Measurements from ENCODE around the gene MFNG.
"Not testable (repeated sequence)": the region's sequence is repeated elsewhere in the genome, so short reads cannot be mapped to it uniquely, and the experiment has no call there.

Gene MFNG

GRCh38 chr22:37486224-37486845, at the start of gene MFNG:
Gene MFNG (minus strand): TSS chr22:37486384. CDS start chr22:37486177, 207 bp downstream.
- no peak within 1 kb of the TSS for H3K4me3 ChIP-seq (ENCODE audit: control insufficient read depth, low read depth, low read length)
- TF ChIP-seq, protein P1, sequence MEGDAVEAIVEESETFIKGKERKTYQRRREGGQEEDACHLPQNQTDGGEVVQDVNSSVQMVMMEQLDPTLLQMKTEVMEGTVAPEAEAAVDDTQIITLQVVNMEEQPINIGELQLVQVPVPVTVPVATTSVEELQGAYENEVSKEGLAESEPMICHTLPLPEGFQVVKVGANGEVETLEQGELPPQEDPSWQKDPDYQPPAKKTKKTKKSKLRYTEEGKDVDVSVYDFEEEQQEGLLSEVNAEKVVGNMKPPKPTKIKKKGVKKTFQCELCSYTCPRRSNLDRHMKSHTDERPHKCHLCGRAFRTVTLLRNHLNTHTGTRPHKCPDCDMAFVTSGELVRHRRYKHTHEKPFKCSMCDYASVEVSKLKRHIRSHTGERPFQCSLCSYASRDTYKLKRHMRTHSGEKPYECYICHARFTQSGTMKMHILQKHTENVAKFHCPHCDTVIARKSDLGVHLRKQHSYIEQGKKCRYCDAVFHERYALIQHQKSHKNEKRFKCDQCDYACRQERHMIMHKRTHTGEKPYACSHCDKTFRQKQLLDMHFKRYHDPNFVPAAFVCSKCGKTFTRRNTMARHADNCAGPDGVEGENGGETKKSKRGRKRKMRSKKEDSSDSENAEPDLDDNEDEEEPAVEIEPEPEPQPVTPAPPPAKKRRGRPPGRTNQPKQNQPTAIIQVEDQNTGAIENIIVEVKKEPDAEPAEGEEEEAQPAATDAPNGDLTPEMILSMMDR (conservative IDR thresholded peaks at IDR 0.05; ENCODE audit: control insufficient read depth, insufficient read depth, low read depth, low read length): no peak
- DNase-seq (ENCODE audit: low read depth): no peak

DNA sequence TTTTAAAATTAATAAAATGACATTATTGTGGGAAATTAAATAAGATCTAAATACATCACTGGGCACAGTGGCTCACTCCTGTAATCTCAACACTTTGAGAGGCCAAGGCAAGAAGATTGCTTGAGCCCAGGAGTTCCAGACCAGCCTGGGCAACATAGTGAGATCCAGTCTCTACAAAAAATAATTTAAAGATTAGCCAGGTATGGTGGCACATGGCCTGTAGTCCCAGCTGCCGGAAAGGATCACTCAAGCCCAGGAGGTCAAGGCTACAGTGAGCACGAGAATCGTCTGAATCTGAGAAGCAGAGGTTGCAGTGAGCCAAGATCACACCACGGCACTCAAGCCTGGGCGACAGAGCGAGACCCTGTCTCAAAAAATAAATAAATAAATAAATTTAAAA, 49.0 kb upstream of the MFNG start:
- DNase-seq (ENCODE audit: low read depth): no peak
- TF ChIP-seq, protein P1 (conservative IDR thresholded peaks at IDR 0.05; ENCODE audit: control insufficient read depth, insufficient read depth, low read depth, low read length): no peak
- H3K4me3 ChIP-seq (ENCODE audit: control insufficient read depth, low read depth, low read length): no peak overlapping the region

- TF ChIP-seq, protein P1 (conservative IDR thresholded peaks at IDR 0.05; ENCODE audit: control insufficient read depth, insufficient read depth, low read depth, low read length): no peak
- no peak for DNase-seq (ENCODE audit: low read depth)
- H3K4me3 ChIP-seq (ENCODE audit: control insufficient read depth, low read depth, low read length): no peak overlapping the region
Measured at GRCh38 chr22:37534445-37534844, 48.3 kb upstream of the MFNG start.

- TF ChIP-seq, protein P1 (conservative IDR thresholded peaks at IDR 0.05; ENCODE audit: control insufficient read depth, insufficient read depth, low read depth, low read length): no peak
- peak; percentile 87 for DNase-seq (ENCODE audit: low read depth)
- no peak overlapping the region for H3K4me3 ChIP-seq (ENCODE audit: control insufficient read depth, low read depth, low read length)
Measured at GRCh38 chr22:37533995-37534394, 47.8 kb upstream of the MFNG start.

- no peak for DNase-seq (ENCODE audit: low read depth)
- TF ChIP-seq, protein P1 (conservative IDR thresholded peaks at IDR 0.05; ENCODE audit: control insufficient read depth, insufficient read depth, low read depth, low read length): no peak
- H3K4me3 ChIP-seq (ENCODE audit: control insufficient read depth, low read depth, low read length): no peak overlapping the region
Measured at GRCh38 chr22:37529652-37530345, 43.6 kb upstream of the MFNG start.

GRCh38 chr22:37527952-37528351, 41.8 kb upstream of the MFNG start:
- H3K4me3 ChIP-seq (ENCODE audit: control insufficient read depth, low read depth, low read length); DNase-seq (ENCODE audit: low read depth): not testable (repeated sequence)

GRCh38 chr22:37527081-37527752, 41.0 kb upstream of the MFNG start:
- not testable (repeated sequence) for H3K4me3 ChIP-seq (ENCODE audit: control insufficient read depth, low read depth, low read length)
- DNase-seq (ENCODE audit: low read depth): peak; percentile 40

Data from fibroblast of mammary gland (primary cell).